HL-60 (cell line): ENCODE data around the gene PRDM16.

ENCODE experiments used
- CTCF ChIP-seq: IDR thresholded peaks from one replicate; pipeline ENCODE4 v1.5.1; 2011; ENCODE audit warnings: low read length, control low read depth, inconsistent platforms; ENCODE audit not compliant: insufficient read depth
- GABPA ChIP-seq: IDR thresholded peaks from 2 replicates; pipeline ENCODE4 v1.6.1; 2012; ENCODE audit warnings: low read depth
- REST ChIP-seq: IDR thresholded peaks from 2 replicates; pipeline ENCODE4 v1.6.1; 2012; ENCODE audit warnings: low read depth; ENCODE audit not compliant: insufficient replicate concordance

- TF ChIP-seq CTCF, result no peak
- no peak for TF ChIP-seq REST
- TF ChIP-seq GABPA, result no peak
These were observed 245.7 kb downstream of the PRDM16 start for GRCh38 chr1:3314491-3315381.
